Effector CD8-positive, alpha-beta T cell (primary cell): Measurements from ENCODE around the gene TAC4.
A peak's percentile ranks its signal among the peaks of the same experiment; 100 is the strongest.

Source experiments
- DNase-seq: peaks from one replicate; lab custom pipeline; 2025; lab: John Stamatoyannopoulos, UW

TAC4 gene

GRCh38 chr17:49809056-49809455 is 38.8 kb downstream of the TAC4 start:
- DNase-seq = no peak

DNA sequence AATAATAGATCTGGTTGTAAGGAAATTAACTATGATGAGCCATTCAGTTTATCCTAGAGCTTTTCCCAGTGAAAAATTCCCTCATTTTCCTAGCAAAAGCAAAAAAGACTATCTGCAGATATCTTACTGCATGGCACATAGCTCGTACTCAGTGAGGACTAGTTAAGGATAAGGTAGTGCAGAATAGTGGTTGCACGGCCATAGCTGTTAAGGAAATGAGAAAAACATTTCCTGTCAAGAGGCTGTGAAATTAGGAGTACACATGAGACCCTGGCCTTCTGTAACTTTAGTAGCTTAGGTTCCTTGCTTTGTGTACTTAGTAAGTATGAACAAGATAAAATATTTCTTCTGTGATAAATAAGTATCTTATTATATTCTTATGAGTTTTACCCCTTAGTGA is 49.1 kb downstream of the TAC4 start:
- no peak for DNase-seq

DNA sequence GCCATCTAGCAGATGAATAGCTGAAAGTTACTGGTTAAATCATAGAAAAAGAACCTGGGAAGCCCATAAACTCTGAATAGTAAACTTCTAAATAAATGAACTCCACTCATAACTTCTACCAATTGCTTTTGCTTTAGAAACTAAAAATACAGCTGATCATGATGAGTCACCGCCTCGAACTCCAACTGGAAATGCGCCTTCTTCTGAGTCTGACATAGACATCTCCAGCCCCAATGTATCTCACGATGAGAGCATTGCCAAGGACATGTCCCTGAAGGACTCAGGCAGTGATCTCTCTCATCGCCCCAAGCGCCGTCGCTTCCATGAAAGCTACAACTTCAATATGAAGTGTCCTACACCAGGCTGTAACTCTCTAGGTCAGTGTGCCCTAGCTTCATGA is 49.7 kb downstream of the TAC4 start:
- no peak for DNase-seq

DNA sequence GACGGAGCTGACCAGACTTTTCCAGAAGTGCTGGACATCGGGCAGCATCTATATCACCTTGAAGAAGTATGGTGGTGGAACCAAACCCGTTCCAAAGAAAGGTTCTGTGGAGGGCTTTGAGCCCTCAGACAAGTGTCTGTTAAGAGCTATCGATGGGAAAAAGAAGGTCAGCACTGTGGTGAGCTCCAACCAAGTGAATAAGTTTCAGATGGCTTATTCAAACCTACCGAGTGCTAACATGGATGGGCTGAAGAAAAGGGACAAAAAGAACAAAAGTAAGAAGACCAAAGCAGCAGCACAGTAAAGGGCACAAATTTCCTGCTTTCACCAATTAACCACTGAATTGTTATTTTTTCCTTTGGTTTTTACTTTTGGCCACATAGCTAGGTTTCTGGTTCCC is 52.5 kb downstream of the TAC4 start:
- no peak for DNase-seq

DNA sequence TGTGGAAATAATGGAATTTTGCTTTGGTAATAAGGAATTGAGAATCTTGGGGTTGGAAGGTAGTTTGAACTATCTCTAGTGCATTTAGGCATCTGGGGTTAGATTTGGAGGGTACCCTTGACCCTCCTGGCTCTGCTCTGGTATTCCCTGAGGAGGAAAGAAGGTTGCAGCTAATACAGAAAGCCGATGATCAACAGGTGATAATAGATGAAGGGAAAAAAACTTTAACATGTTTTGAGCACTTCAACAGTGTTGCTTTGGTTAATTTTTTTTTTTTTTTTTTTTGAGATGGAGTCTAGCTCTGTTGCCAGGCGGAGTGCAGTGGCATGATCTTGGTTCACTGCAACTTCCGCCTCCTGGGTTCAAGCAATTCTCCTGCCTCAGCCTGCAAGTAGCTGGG is 54.6 kb downstream of the TAC4 start:
- DNase-seq = no peak

GRCh38 chr17:49789243-49789578 is 58.7 kb downstream of the TAC4 start:
- DNase-seq = no peak

- DNase-seq = peak; percentile 98
Observed at GRCh38 chr17:49788478-49789242, 59.2 kb downstream of the TAC4 start, which contains the start of gene KAT7. KAT7 (plus strand) TSS chr17:49788681; CDS start chr17:49788835, 154 bp downstream.
